Measurements from ENCODE around the gene LACC1. TPM values are rescaled to one million over a fixed set of nuclear protein-coding genes. Genes with fewer than 3 reads are reported as not detected.

Gene LACC1
- total RNA-seq, 1 experiment from 2014 or later: 0.47 TPM

DNA sequence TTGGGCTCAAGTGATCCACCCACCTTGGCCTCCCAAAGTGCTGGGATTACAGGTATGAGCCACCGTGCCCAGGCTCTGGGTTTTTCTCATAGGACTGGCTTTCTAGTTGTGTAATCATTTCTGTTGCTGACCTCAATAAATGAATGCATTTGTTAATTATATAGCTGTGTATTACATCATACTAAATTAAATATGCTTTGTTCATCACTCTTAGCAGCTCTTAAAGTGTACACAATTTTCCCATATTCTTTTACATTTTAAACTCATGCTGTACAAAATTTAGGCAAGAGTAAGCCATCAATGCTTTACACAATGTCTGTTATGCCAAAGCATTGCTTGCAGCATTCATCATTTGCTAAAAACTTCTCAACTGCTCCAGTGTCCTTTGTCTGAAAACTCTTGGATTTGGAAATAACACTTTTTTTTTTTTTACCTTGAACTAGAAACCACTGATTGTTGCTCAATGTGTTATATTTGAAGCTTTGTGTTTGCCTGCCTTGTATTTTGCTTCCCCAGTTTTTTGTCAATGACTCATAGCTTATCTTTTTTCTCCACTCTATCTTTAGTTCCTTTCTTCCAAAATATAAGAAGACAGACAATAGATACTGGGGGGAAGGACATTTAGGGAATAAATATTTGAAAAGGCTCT lies 31.6 kb upstream of the LACC1 start:
- intact Hi-C loops (cut with micrococcal nuclease; ENCODE audit: unreplicated experiment): no loop called here
- Histone ChIP-seq H3K27ac (ENCODE audit: low read depth, low read length, poor library complexity, severe bottlenecking) (no peak overlapping the region), H3K4me1 (ENCODE audit: insufficient read depth, low read length, poor library complexity, severe bottlenecking) (no peaks in the 10 kb centered on the region), H3K4me3 (ENCODE audit: low read depth, low read length, poor library complexity, severe bottlenecking) (no peak overlapping the region), H3K27me3 (replicated peaks; ENCODE audit: insufficient read depth, low read depth, low read length, poor library complexity) (peaks cover 4% of the 10 kb centered on the region), H3K9me3 (ENCODE audit: low read depth, low read length, poor library complexity, severe bottlenecking) (peaks cover 14% of the 10 kb centered on the region), H3K36me3 (ENCODE audit: insufficient read depth, low read length, poor library complexity, severe bottlenecking) (no peaks in the 10 kb centered on the region)
- BruUV-seq (replicated peaks): no TSS peak
- POLR2A ChIA-PET (ENCODE audit: low non-redundant PET): interaction anchor here (0.8 kb wide), 1 partner anchor 952 kb away, joined by 3 read pairs; no protein-coding TSS in a partner anchor
- no peak for TF ChIP-seq EZH2 (IDR thresholded peaks at IDR 0.05; ENCODE audit: borderline replicate concordance, low read depth, low read length, poor library complexity, severe bottlenecking)
- TF ChIP-seq, protein P1, sequence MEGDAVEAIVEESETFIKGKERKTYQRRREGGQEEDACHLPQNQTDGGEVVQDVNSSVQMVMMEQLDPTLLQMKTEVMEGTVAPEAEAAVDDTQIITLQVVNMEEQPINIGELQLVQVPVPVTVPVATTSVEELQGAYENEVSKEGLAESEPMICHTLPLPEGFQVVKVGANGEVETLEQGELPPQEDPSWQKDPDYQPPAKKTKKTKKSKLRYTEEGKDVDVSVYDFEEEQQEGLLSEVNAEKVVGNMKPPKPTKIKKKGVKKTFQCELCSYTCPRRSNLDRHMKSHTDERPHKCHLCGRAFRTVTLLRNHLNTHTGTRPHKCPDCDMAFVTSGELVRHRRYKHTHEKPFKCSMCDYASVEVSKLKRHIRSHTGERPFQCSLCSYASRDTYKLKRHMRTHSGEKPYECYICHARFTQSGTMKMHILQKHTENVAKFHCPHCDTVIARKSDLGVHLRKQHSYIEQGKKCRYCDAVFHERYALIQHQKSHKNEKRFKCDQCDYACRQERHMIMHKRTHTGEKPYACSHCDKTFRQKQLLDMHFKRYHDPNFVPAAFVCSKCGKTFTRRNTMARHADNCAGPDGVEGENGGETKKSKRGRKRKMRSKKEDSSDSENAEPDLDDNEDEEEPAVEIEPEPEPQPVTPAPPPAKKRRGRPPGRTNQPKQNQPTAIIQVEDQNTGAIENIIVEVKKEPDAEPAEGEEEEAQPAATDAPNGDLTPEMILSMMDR (conservative IDR thresholded peaks at IDR 0.05; ENCODE audit: low read depth, low read length): no peak
- DNase-seq (ENCODE audit: low spot score): no peak
- CTCF ChIA-PET: no interaction called here

DNA sequence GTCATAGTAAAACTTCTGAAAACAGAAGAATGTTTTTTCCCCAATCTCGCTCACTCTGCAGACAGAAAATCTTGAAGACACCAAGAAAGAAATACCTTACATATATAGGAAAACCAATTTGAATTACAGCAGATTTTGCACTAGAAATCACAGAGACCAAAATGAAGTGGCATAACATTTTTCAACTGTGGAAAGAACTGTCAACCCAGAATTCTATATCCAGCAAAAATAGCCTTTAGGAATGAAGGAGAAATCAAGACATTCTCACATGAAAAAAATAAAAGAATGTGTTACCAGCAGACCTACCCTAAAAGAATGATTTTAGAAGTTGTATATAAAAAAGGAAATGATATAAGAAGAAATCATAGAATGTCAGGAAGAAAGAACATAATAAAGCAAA lies 28.8 kb upstream of the LACC1 start:
- intact Hi-C loops (cut with micrococcal nuclease; ENCODE audit: unreplicated experiment): no loop called here
- ChIA-PET POLR2A (ENCODE audit: low non-redundant PET) (no interaction called here), CTCF (no interaction called here)
- Histone ChIP-seq H3K4me1 (ENCODE audit: insufficient read depth, low read length, poor library complexity, severe bottlenecking) (no peaks in the 10 kb centered on the region), H3K27me3 (replicated peaks; ENCODE audit: insufficient read depth, low read depth, low read length, poor library complexity) (no peaks in the 10 kb centered on the region), H3K36me3 (ENCODE audit: insufficient read depth, low read length, poor library complexity, severe bottlenecking) (no peaks in the 10 kb centered on the region), H3K4me3 (ENCODE audit: low read depth, low read length, poor library complexity, severe bottlenecking) (no peak overlapping the region), H3K27ac (ENCODE audit: low read depth, low read length, poor library complexity, severe bottlenecking) (no peak overlapping the region), H3K9me3 (ENCODE audit: low read depth, low read length, poor library complexity, severe bottlenecking) (peaks cover 14% of the 10 kb centered on the region)
- BruUV-seq (replicated peaks): no TSS peak
- DNase-seq (ENCODE audit: low spot score): no peak
- TF ChIP-seq EZH2 (IDR thresholded peaks at IDR 0.05; ENCODE audit: borderline replicate concordance, low read depth, low read length, poor library complexity, severe bottlenecking): no peak
- TF ChIP-seq, protein P1 (conservative IDR thresholded peaks at IDR 0.05; ENCODE audit: low read depth, low read length): no peak

DNA sequence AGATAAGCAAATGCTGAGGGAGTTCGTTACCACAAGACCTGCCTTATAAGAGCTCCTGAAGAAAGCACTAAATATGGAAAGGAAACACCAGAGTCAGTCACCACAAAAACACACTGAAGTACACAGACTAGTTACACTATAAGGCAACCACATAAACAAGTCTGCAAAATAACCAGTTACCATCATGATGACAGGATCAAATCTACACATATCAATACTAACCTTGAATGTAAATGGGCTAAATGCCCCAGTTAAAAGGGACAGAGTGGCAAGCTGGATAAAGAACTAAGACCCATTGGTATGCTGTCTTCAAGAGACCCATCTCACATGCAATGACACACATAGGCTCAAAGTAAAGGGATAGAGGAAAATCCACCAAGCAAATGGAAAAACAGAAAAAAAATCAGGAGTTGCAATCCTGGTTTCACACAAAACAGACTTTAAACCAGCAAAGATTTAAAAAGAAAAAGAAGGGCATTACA lies 26.7 kb upstream of the LACC1 start:
- Histone ChIP-seq H3K36me3 (ENCODE audit: insufficient read depth, low read length, poor library complexity, severe bottlenecking) (no peaks in the 10 kb centered on the region), H3K27ac (ENCODE audit: low read depth, low read length, poor library complexity, severe bottlenecking) (no peak overlapping the region), H3K27me3 (replicated peaks; ENCODE audit: insufficient read depth, low read depth, low read length, poor library complexity) (no peaks in the 10 kb centered on the region), H3K4me1 (ENCODE audit: insufficient read depth, low read length, poor library complexity, severe bottlenecking) (no peaks in the 10 kb centered on the region), H3K9me3 (ENCODE audit: low read depth, low read length, poor library complexity, severe bottlenecking) (peaks cover 14% of the 10 kb centered on the region), H3K4me3 (ENCODE audit: low read depth, low read length, poor library complexity, severe bottlenecking) (no peak overlapping the region)
- no peak for DNase-seq (ENCODE audit: low spot score)
- no TSS peak for BruUV-seq (replicated peaks)
- TF ChIP-seq EZH2 (IDR thresholded peaks at IDR 0.05; ENCODE audit: borderline replicate concordance, low read depth, low read length, poor library complexity, severe bottlenecking): no peak
- TF ChIP-seq, protein P1 (conservative IDR thresholded peaks at IDR 0.05; ENCODE audit: low read depth, low read length): no peak
- intact Hi-C loops (cut with micrococcal nuclease; ENCODE audit: unreplicated experiment): no loop called here
- ChIA-PET CTCF (no interaction called here), POLR2A (ENCODE audit: low non-redundant PET) (no interaction called here)

Measured in A673 (cell line).